ENCODE results near the gene CSKMT.

DNA sequence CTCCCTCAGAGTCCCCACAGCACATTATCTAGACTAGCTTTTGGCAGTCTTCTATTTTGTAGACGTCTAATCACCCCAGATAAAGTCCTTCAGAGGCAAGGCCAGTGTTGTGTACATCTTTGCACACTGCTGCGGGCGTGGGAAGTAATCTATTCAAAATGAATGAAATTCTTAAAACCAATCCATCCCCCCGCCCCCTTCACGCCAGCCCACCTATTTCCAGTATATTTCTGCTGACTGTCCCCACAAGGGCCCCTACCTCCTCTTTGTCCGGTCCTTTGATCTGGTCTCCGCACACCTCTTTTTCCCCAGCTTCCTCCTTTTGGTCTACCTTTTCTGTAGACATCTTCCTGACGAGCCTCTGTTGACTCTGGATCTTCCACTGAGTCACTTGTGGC, 41.7 kb downstream of the CSKMT start:
- TF ChIP-seq, protein P1, sequence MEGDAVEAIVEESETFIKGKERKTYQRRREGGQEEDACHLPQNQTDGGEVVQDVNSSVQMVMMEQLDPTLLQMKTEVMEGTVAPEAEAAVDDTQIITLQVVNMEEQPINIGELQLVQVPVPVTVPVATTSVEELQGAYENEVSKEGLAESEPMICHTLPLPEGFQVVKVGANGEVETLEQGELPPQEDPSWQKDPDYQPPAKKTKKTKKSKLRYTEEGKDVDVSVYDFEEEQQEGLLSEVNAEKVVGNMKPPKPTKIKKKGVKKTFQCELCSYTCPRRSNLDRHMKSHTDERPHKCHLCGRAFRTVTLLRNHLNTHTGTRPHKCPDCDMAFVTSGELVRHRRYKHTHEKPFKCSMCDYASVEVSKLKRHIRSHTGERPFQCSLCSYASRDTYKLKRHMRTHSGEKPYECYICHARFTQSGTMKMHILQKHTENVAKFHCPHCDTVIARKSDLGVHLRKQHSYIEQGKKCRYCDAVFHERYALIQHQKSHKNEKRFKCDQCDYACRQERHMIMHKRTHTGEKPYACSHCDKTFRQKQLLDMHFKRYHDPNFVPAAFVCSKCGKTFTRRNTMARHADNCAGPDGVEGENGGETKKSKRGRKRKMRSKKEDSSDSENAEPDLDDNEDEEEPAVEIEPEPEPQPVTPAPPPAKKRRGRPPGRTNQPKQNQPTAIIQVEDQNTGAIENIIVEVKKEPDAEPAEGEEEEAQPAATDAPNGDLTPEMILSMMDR (IDR thresholded peaks at IDR 0.05) = no peak
- TF ChIP-seq EZH2 (IDR thresholded peaks at IDR 0.05; ENCODE audit: borderline replicate concordance, insufficient read depth, low read depth, low read length, poor library complexity, severe bottlenecking) = no peak
